Measurements from ENCODE around the gene PDPK1. TPM values are rescaled to one million over a fixed set of nuclear protein-coding genes. Genes with fewer than 3 reads are reported as not detected.
"Not testable (repeated sequence)": the region's sequence is repeated elsewhere in the genome, so short reads cannot be mapped to it uniquely, and the experiment has no call there.

PDPK1 gene
- total and polyA plus RNA-seq, 4 experiments from 2014 or later: 26.4 to 71.3 (median 51.7) TPM

DNA sequence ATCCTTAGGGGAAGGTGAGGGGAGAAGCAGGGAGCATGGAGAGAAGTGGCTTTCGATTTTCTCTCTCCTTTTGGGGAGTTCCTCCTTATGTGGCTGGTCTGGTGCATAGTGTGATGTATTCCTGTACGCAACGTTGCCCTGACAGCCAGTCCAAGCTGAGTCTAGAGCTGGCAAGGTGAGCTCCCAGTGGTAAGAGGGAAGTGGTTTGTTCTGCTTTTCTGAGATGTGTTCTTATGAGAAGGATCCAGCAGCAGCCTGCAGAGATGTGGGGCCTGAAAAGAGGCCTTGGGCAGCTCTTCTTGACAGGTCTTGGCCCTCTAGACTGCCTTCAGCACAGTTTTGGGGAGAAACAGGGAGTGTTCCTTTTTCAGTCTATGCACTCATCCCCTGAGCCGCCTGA, 3.1 kb downstream of the PDPK1 start:
- CTCF ChIA-PET (ENCODE audit: partially characterized antibody); H3K27ac ChIP-seq (ENCODE audit: low read depth, low read length); H3K27me3 ChIP-seq (ENCODE audit: insufficient read depth, low read length); H3K27me3 Mint-ChIP-seq; H3K9me3 ChIP-seq (ENCODE audit: control insufficient read depth in 1 of 2, low read length in 2 of 2); intact Hi-C loops (cut with micrococcal nuclease); POLR2A ChIA-PET (ENCODE audit: partially characterized antibody); H3K4me3 ChIP-seq (ENCODE audit: low read length in 2 of 2); DNase-seq; H3K9me3 Mint-ChIP-seq; H3K36me3 ChIP-seq (ENCODE audit: insufficient read depth, low read length): not testable (repeated sequence)
- Mint-ChIP-seq H3K27ac (peak overlapping the region in 5 of 7 donors; percentile 39 to 83 (median 76)), H3K4me3 (peak overlapping the region in 6 of 8 donors; percentile 27 to 74 (median 50)), H3K4me1 (peaks cover 27 to 65% (median 45%) of the 10 kb centered on the region in 4 donors), H3K36me3 (peaks cover 3 to 20% of the 10 kb centered on the region in 2 donors)
- H3K4me1 ChIP-seq (ENCODE audit: insufficient read depth, low read length): peaks cover 37% of the 10 kb centered on the region

DNA sequence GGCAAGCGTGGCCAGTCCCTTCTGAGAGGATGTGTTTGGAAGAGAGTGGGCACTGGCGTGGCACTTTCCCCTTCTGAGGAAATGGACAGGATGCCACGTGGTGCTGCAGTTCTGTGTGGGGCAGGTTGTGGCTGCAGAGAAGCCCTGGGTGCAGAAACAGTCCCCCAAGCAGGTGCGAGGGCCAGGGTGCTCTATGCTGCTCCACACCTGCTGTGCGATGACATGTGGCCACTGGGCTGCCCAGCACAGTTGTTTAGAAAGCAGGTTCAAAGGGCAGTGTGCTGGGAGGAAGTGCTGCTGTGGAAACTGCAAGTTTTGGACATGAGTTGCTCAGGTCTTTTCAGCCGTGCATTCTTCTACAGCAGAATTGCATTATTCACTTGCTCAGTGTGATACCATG, 3.6 kb downstream of the PDPK1 start:
- H3K27me3 Mint-ChIP-seq; POLR2A ChIA-PET (ENCODE audit: partially characterized antibody); DNase-seq; H3K36me3 ChIP-seq (ENCODE audit: insufficient read depth, low read length); CTCF ChIA-PET (ENCODE audit: partially characterized antibody); H3K9me3 ChIP-seq (ENCODE audit: control insufficient read depth in 1 of 2, low read length in 2 of 2); H3K27me3 ChIP-seq (ENCODE audit: insufficient read depth, low read length); H3K9me3 Mint-ChIP-seq; intact Hi-C loops (cut with micrococcal nuclease); H3K27ac ChIP-seq (ENCODE audit: low read depth, low read length); H3K4me3 ChIP-seq (ENCODE audit: low read length in 2 of 2): not testable (repeated sequence)
- Mint-ChIP-seq H3K4me3 (peak overlapping the region in 5 of 8 donors; percentile 10 to 74 (median 53)), H3K4me1 (peaks cover 27 to 60% (median 43%) of the 10 kb centered on the region in 4 donors), H3K27ac (peak overlapping the region in 5 of 7 donors; percentile 39 to 83 (median 53)), H3K36me3 (peaks cover 3 to 20% of the 10 kb centered on the region in 2 donors)
- peaks cover 38% of the 10 kb centered on the region for H3K4me1 ChIP-seq (ENCODE audit: insufficient read depth, low read length)

DNA sequence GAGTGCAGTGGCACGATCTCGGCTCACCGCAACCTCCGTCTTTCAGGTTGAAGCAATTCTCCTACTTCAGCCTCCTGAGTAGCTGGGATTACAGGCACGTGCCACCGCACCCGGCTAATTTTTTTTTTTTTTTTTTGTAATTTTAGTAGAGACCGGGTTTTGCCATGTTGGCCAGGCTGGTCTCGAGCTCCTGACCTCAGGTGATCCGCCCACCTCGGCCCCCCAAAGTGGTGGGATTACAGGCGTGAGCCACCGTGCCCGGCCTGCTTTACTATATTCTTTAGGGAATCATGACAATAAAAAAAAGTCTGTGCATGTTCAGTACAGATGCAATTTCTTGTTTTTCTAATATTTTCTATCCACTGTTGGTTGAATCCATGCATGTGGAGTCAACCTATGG, 6.0 kb downstream of the PDPK1 start:
- H3K36me3 ChIP-seq (ENCODE audit: insufficient read depth, low read length); H3K27ac Mint-ChIP-seq; DNase-seq; CTCF ChIA-PET (ENCODE audit: partially characterized antibody); H3K27me3 ChIP-seq (ENCODE audit: insufficient read depth, low read length); H3K9me3 ChIP-seq (ENCODE audit: control insufficient read depth in 1 of 2, low read length in 2 of 2); H3K4me3 ChIP-seq (ENCODE audit: low read length in 2 of 2); H3K9me3 Mint-ChIP-seq; H3K4me3 Mint-ChIP-seq; H3K27me3 Mint-ChIP-seq; H3K27ac ChIP-seq (ENCODE audit: low read depth, low read length); intact Hi-C loops (cut with micrococcal nuclease): not testable (repeated sequence)
- H3K4me1 ChIP-seq (ENCODE audit: insufficient read depth, low read length): peaks cover 30% of the 10 kb centered on the region
- Mint-ChIP-seq H3K4me1 (peaks cover 23 to 47% (median 34%) of the 10 kb centered on the region in 4 donors), H3K36me3 (peaks cover 3 to 19% of the 10 kb centered on the region in 2 donors)
- POLR2A ChIA-PET (ENCODE audit: partially characterized antibody): interaction anchor here (0.6 to 1.6 kb wide), 2 partner anchors 11 to 572 kb away, joined by 3 to 6 read pairs; partner anchors contain the start of gene TBL3

DNA sequence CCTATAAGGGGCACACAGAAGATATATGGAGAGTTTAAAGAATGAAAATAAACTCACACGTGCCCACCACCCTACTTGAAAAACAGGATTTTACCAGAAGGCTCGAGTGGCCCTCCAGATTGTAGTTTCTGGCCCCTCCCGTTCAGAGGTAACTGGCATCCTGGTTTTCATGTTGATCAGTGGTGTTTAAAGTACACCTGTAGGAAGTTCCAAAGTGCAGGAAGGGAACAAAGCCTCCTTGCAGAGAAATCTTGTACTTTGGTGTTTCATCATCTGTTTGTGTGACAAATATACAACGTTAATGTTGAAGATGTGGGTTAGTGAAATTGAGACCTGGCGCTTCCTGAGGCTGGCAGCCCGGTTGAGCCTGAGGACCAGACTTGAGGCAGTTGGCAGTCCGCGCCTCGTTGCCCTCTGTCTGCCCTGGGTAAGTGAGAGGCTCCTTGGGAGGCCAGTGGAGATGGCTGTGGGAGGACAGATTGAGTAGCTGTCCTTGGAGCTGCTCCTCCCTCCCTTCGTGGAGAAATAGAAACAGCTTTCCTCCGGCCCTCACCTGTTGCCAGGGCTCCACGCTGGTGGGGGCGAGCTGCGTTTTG, 12.6 kb downstream of the PDPK1 start:
- H3K27me3 Mint-ChIP-seq; DNase-seq; intact Hi-C loops (cut with micrococcal nuclease); POLR2A ChIA-PET (ENCODE audit: partially characterized antibody); H3K4me1 Mint-ChIP-seq; H3K36me3 Mint-ChIP-seq; H3K27me3 ChIP-seq (ENCODE audit: insufficient read depth, low read length); H3K27ac ChIP-seq (ENCODE audit: low read depth, low read length); H3K4me3 ChIP-seq (ENCODE audit: low read length in 2 of 2); H3K36me3 ChIP-seq (ENCODE audit: insufficient read depth, low read length); H3K27ac Mint-ChIP-seq; H3K9me3 Mint-ChIP-seq; H3K4me1 ChIP-seq (ENCODE audit: insufficient read depth, low read length); CTCF ChIA-PET (ENCODE audit: partially characterized antibody); H3K4me3 Mint-ChIP-seq; H3K9me3 ChIP-seq (ENCODE audit: control insufficient read depth in 1 of 2, low read length in 2 of 2): not testable (repeated sequence)

DNA sequence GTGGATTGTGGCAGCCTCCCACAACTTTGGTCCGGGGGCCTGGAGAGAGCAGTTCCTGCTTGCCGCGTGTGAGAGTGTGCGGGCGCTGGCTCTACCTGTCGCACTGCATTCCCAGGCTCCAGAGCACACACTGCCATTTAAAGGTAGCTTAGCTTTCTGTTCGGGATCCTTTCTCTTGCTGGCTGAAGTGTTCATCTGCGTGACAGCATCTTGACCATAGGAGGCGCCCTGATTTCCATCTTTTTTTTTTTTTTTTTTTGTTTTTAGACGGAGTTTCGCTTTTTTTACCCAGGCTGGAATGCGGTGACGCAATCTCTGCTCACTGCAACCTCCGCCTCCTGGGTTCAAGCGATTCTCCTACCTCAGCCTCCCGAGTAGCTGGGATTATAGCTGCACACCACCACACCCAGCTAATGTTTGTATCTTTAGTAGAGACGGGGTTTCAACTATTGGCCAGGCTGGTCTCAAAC, 13.6 kb downstream of the PDPK1 start:
- not testable (repeated sequence) for H3K27ac Mint-ChIP-seq

DNA sequence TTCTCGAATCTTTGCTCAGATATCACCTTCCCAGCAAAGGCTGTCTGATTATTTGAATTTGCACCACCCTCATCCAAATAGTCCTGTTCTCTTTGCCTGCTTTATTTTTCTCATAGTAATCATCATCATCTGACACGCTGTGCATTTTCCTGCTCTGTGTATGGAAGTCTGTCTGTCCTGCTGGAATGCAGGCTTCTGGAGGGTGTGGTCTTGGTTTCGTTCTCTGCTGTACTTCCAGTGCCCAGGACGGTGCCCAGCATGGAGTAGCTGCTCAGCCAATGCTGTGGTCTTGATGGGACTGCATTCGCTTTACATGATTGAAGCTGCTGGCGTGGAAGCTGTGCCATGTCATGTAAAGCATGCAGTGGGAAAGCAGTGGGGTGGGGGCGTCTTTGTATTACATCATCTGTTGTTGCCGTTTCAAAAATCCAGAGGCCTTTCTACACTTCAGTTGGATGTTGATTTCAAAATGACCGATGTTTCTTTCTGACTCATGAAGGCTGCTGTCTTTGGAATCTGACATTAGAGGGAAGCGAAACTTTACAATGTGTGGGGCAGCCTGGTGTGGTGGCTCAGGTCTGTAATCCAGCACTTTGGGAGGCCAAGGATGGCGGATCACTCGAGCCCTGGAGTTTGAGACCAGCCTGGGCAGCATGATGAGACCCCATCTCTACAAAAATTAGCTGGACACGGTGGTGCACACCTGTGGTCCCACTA, 17.0 kb downstream of the PDPK1 start:
- intact Hi-C loops (cut with micrococcal nuclease): not testable (repeated sequence)

More for the DNA sequence above, 13.6 kb downstream of the PDPK1 start:
- H3K9me3 Mint-ChIP-seq; DNase-seq; H3K9me3 ChIP-seq (ENCODE audit: control insufficient read depth in 1 of 2, low read length in 2 of 2); H3K36me3 ChIP-seq (ENCODE audit: insufficient read depth, low read length); H3K36me3 Mint-ChIP-seq; H3K27me3 Mint-ChIP-seq; H3K4me1 ChIP-seq (ENCODE audit: insufficient read depth, low read length); H3K4me3 Mint-ChIP-seq; H3K4me3 ChIP-seq (ENCODE audit: low read length in 2 of 2); H3K27ac ChIP-seq (ENCODE audit: low read depth, low read length); H3K4me1 Mint-ChIP-seq; POLR2A ChIA-PET (ENCODE audit: partially characterized antibody); H3K27me3 ChIP-seq (ENCODE audit: insufficient read depth, low read length); intact Hi-C loops (cut with micrococcal nuclease): not testable (repeated sequence)
- CTCF ChIA-PET (ENCODE audit: partially characterized antibody): interaction anchor here (0.7 kb wide), 1 partner anchor 548 kb away, joined by 4 read pairs; no protein-coding TSS in a partner anchor

DNA sequence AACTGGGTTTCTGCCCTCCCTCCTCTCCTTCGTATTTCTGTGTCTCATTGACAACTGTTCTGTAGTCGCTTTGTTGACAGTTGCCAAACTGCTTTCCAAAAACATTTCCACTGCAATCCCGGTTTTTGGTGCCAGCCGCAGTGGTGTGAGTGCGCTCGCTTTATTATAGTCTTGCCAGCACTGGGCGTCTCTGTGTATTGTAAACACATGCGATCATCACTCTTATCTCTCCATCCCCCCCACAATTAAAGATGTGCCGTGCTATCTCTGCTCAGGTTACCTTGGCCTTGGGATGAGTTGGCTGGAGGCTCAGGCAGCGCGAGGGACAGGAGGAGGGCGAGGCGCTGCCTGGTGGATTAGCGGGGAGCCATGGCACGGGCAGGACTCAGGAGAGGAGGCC, 19.3 kb downstream of the PDPK1 start:
- POLR2A ChIA-PET (ENCODE audit: partially characterized antibody); CTCF ChIA-PET (ENCODE audit: partially characterized antibody); H3K4me1 ChIP-seq (ENCODE audit: insufficient read depth, low read length); H3K27ac Mint-ChIP-seq; H3K27ac ChIP-seq (ENCODE audit: low read depth, low read length); intact Hi-C loops (cut with micrococcal nuclease); H3K36me3 Mint-ChIP-seq; H3K27me3 Mint-ChIP-seq; H3K4me3 Mint-ChIP-seq; H3K9me3 ChIP-seq (ENCODE audit: control insufficient read depth in 1 of 2, low read length in 2 of 2); H3K36me3 ChIP-seq (ENCODE audit: insufficient read depth, low read length); H3K9me3 Mint-ChIP-seq; H3K4me3 ChIP-seq (ENCODE audit: low read length in 2 of 2); DNase-seq; H3K4me1 Mint-ChIP-seq; H3K27me3 ChIP-seq (ENCODE audit: insufficient read depth, low read length): not testable (repeated sequence)

More for the DNA sequence above, 17.0 kb downstream of the PDPK1 start:
- H3K4me3 Mint-ChIP-seq; H3K27ac ChIP-seq (ENCODE audit: low read depth, low read length); H3K27me3 Mint-ChIP-seq; POLR2A ChIA-PET (ENCODE audit: partially characterized antibody); H3K4me1 Mint-ChIP-seq; CTCF ChIA-PET (ENCODE audit: partially characterized antibody); H3K27ac Mint-ChIP-seq; H3K36me3 ChIP-seq (ENCODE audit: insufficient read depth, low read length); H3K36me3 Mint-ChIP-seq; H3K9me3 ChIP-seq (ENCODE audit: control insufficient read depth in 1 of 2, low read length in 2 of 2); H3K9me3 Mint-ChIP-seq; H3K4me1 ChIP-seq (ENCODE audit: insufficient read depth, low read length); H3K4me3 ChIP-seq (ENCODE audit: low read length in 2 of 2); DNase-seq; H3K27me3 ChIP-seq (ENCODE audit: insufficient read depth, low read length): not testable (repeated sequence)
